H1 (cell line): Measurements from ENCODE around the gene CIDEA. TPM values are rescaled to one million over a fixed set of nuclear protein-coding genes. Genes with fewer than 3 reads are reported as not detected.

Source experiments
- ATF2 ChIP-seq: IDR thresholded peaks from 2 replicates; pipeline ENCODE4 v1.6.1; 2012; ENCODE audit warnings: low read length, inconsistent platforms
- BRCA1 ChIP-seq: IDR thresholded peaks from 2 replicates; pipeline ENCODE4 v1.6.1; 2012; ENCODE audit warnings: low read depth, low read length, improper control_type of control experiment
- EGR1 ChIP-seq: IDR thresholded peaks from 2 replicates; pipeline ENCODE4 v1.6.1; 2011; ENCODE audit warnings: low read depth, low read length, borderline replicate concordance
- GTF2F1 ChIP-seq: IDR thresholded peaks from 2 replicates; pipeline ENCODE4 v1.6.1; 2012; ENCODE audit warnings: low read depth, low read length, improper control_type of control experiment, borderline replicate concordance
- HDAC2 ChIP-seq, 2 experiments: fragments of 300-600 bp in 1 of 2; sonication (generic) in 1 of 2; IDR thresholded peaks; 2 replicates each; pipeline ENCODE4 v1.6.1; 2011 to 2012; ENCODE audit warnings: low read depth in 2 of 2, low read length in 2 of 2, mild to moderate bottlenecking in 2 of 2, moderate library complexity in 2 of 2, borderline replicate concordance in 1 of 2, inconsistent platforms in 1 of 2
- JUN ChIP-seq: IDR thresholded peaks from 2 replicates; pipeline ENCODE4 v1.6.1; 2011; ENCODE audit warnings: low read depth, mild to moderate bottlenecking, improper control_type of control experiment, low read length
- KDM1A ChIP-seq: fragments of 200-600, 300-600 bp; sonication (generic); IDR thresholded peaks from 2 replicates; pipeline ENCODE4 v1.7.1; 2016; ENCODE audit warnings: mild to moderate bottlenecking, low read length, borderline replicate concordance
- MAFK ChIP-seq: IDR thresholded peaks from 2 replicates; pipeline ENCODE4 v1.6.1; 2012; ENCODE audit warnings: low read depth, mild to moderate bottlenecking, improper control_type of control experiment, low read length
- NANOG ChIP-seq: IDR thresholded peaks from 2 replicates; pipeline ENCODE4 v1.6.1; 2011; ENCODE audit warnings: low read length, low read depth, mild to moderate bottlenecking, inconsistent platforms; ENCODE audit not compliant: insufficient read depth, poor library complexity, severe bottlenecking
- RXRA ChIP-seq: IDR thresholded peaks from 2 replicates; pipeline ENCODE4 v1.6.1; 2011; ENCODE audit warnings: low read depth, mild to moderate bottlenecking, low read length, moderate library complexity; ENCODE audit not compliant: insufficient read depth
- SAP30 ChIP-seq: fragments of 300-600 bp; sonication (generic); IDR thresholded peaks from 2 replicates; pipeline ENCODE4 v1.7.1; 2012; ENCODE audit warnings: low read length, moderate library complexity, mild to moderate bottlenecking, inconsistent platforms; ENCODE audit not compliant: insufficient read depth, insufficient replicate concordance
- SIX5 ChIP-seq: IDR thresholded peaks from 2 replicates; pipeline ENCODE4 v1.6.1; 2011; ENCODE audit warnings: mild to moderate bottlenecking, low read depth, low read length
- SP2 ChIP-seq: IDR thresholded peaks from 2 replicates; pipeline ENCODE4 v1.6.1; 2012; ENCODE audit warnings: mild to moderate bottlenecking, low read length, inconsistent platforms
- SP4 ChIP-seq: IDR thresholded peaks from 2 replicates; pipeline ENCODE4 v1.6.1; 2012; ENCODE audit warnings: low read length, inconsistent platforms
- TAF7 ChIP-seq: optimal IDR thresholded peaks from 2 replicates; pipeline ENCODE3; 2011; ENCODE audit warnings: low read depth, mild to moderate bottlenecking, inconsistent platforms, low read length, moderate library complexity, borderline replicate concordance
- TBP ChIP-seq: IDR thresholded peaks from 2 replicates; pipeline ENCODE4 v1.6.1; 2011; ENCODE audit warnings: low read depth, low read length, improper control_type of control experiment
- USF2 ChIP-seq: IDR thresholded peaks from 2 replicates; pipeline ENCODE4 v1.6.1; 2011; ENCODE audit warnings: low read length, improper control_type of control experiment
- polyA plus RNA-seq, 7 experiments: library from polyadenylated mRNA; depleted of rRNA in 3 of 7; stranded (reverse) in 5 of 7; unstranded in 2 of 7; fragments of >200 nt in 5 of 7; fragments of 200-250 nt in 2 of 7; gene quantifications; 1 replicate in 5 of 7; 2 replicates in 1 of 7; 4 replicates in 1 of 7; pipeline versions ENCODE4 v1.2.1 to v1.2.3, GENCODE V29; 2011 to 2013; ENCODE audit warnings: missing spikeins in 2 of 7, mixed read lengths in 2 of 7
- total RNA-seq: library from RNA; stranded (reverse); fragmentation: NEBNext Ultra II Directional; extraction: Animal tissue kit (Norgen Biotek cat#: 25700); gene quantifications from 2 replicates; pipeline ENCODE4 v1.2.1, GENCODE V29; 2021

CIDEA gene
- total and polyA plus RNA-seq, 2 of the 8 experiments (the other 6 are each of a cell fraction or from before 2014, with no cell fraction given) = not detected

- TF ChIP-seq ATF2 (no peak), GTF2F1 (no peak), SP4 (no peak), SP2 (no peak), NANOG (no peak), SIX5 (no peak), TBP (0 out of 2 replicates have a peak, but pooled peaks have one; percentile 4), MAFK (no peak), JUN (no peak), KDM1A (0 out of 2 replicates have a peak, but pooled peaks have one; percentile 17), EGR1 (no peak), SAP30 (no peak), BRCA1 (no peak), TAF7 (no peak), USF2 (no peak), RXRA (no peak), HDAC2 (IDR thresholded peaks at IDR 0.05; ENCODE audit: borderline replicate concordance in 1 of 2, low read depth in 2 of 2, low read length in 2 of 2) (peak; percentile 37 to 42; a peak in 1 of 4 replicates)
These were observed 54.4 kb downstream of the CIDEA start (continued) for GRCh38 chr18:12308386-12309100.
